Psoas muscle (tissue), 8 donors: ENCODE results near the gene GYG2. TPM values are rescaled to one million over a fixed set of nuclear protein-coding genes. Genes with fewer than 3 reads are reported as not detected.

ENCODE experiments used
- ATAC-seq, 4 donors: fragments of 200-7000 bp; cut with Tn5 transposase; one replicate each; pipeline ENCODE4 v1.9.1; 2020; ENCODE audit warnings: moderate library complexity in 3 of 4, mild to moderate bottlenecking in 2 of 4
- DNase-seq, 2 donors: peaks; one replicate each; pipeline ENCODE4 v3.0.0-alpha.2; 2020
- H3K27ac ChIP-seq: fragments of 200-600 bp; one replicate; pipeline ENCODE4 v1.8.0; 2022
- H3K27me3 ChIP-seq, 3 donors: fragments of 200-600 bp in 1 of 3; one replicate each; pipeline versions ENCODE4 v1.6.1 to v1.8.0; 2013 to 2022; ENCODE audit warnings: low read length in 2 of 3, mild to moderate bottlenecking in 2 of 3, moderate library complexity in 1 of 3; ENCODE audit not compliant: insufficient read depth in 3 of 3
- H3K36me3 ChIP-seq, 2 donors: fragments of 200-600 bp in 1 of 2; one replicate each; pipeline versions ENCODE4 v1.6.1 to v1.8.0; 2013 to 2022; ENCODE audit warnings: low read depth in 1 of 2, mild to moderate bottlenecking in 1 of 2, moderate library complexity in 1 of 2; ENCODE audit not compliant: insufficient read depth in 1 of 2
- H3K4me1 ChIP-seq: fragments of 200-600 bp; one replicate; pipeline ENCODE4 v1.8.0; 2022
- H3K4me3 ChIP-seq: fragments of 200-600 bp; one replicate; pipeline ENCODE4 v1.8.0; 2022; ENCODE audit warnings: mild to moderate bottlenecking
- H3K9me3 ChIP-seq: fragments of 200-600 bp; one replicate; pipeline ENCODE4 v1.8.0; 2022
- CTCF ChIP-seq: fragments of 200-600 bp; IDR thresholded peaks from one replicate; pipeline ENCODE4 v1.8.0; 2022; ENCODE audit warnings: antibody characterized with exemption
- WGBS, 3 donors: extraction: QIAGEN DNeasy Blood & Tissue Kit; methylation state at CpG; one replicate each; pipeline versions ENCODE4 v1.1.6 to v1.1.7; 2013; 5-methylcytosine and 5-hydroxymethylcytosine counted together
- intact Hi-C, 2 donors: fragments of 100-400 bp; cut with DNase I; formaldehyde crosslinking; loops; one replicate each; pipeline versions ENCODE4 v1.11.0 to v1.14.2; 2022
- polyA plus RNA-seq, 3 donors: library from polyadenylated mRNA; stranded (reverse); fragments of 200-250 nt; gene quantifications; one replicate each; pipeline ENCODE4 v1.2.3, GENCODE V29; 2013
- total RNA-seq, 4 donors: library from RNA; stranded (reverse); fragmentation: NEBNext Ultra II Directional in 2 of 4; extraction: Animal tissue kit (Norgen Biotek cat#: 25700) in 2 of 4; gene quantifications; one replicate each; pipeline versions ENCODE4 v1.2.1 to v1.2.4, GENCODE V29; 2021 to 2023
- donor health status: healthy with polysubstance abuse.
- donor health status: DM: no; HTN: no; CAD: no; lungs with moderate emphysema.
- donor health status: Bipolar disorder and iron deficiency.
- donor health status: healthy.
- donor health status: DM: yes; HTN: yes; CAD: no.
- donor health status: DM: no; HTN: no; CAD: no.
- donor health status: DM: no; HTN: no; CAD: no.
- donor health status: DM: yes; HTN: yes; CAD: no.

GYG2 gene
- total and polyA plus RNA-seq, 7 donors: 0.09 to 1.1 (median 0.47) TPM; not detected in 1

- H3K4me1 ChIP-seq: no peaks in the 10 kb centered on the region
- no peak for TF ChIP-seq CTCF
- ATAC-seq (no peak), DNase-seq (no peak)
- intact Hi-C loops: loop anchor here in 1 of 2 donors (1.0 kb wide), 1 partner anchor 32 kb away; no protein-coding TSS in a partner anchor
- no peaks in the 10 kb centered on the region for H3K27me3 ChIP-seq
- H3K27ac ChIP-seq: no peak overlapping the region
- no peaks in the 10 kb centered on the region for H3K9me3 ChIP-seq
- 92 to 98% (median 97%) methylated on average over 2 of the region's 2 CpGs for WGBS, 3 donors
- no peaks in the 10 kb centered on the region for H3K36me3 ChIP-seq
- H3K4me3 ChIP-seq: no peak overlapping the region
Measured at GRCh38 chrX:2855761-2856160, 27.0 kb downstream of the GYG2 start.

- Histone ChIP-seq H3K4me1 (no peaks in the 10 kb centered on the region), H3K4me3 (no peak overlapping the region), H3K36me3 (no peaks in the 10 kb centered on the region), H3K27me3 (no peaks in the 10 kb centered on the region), H3K9me3 (no peaks in the 10 kb centered on the region), H3K27ac (no peak overlapping the region)
- no peak for ATAC-seq
- no peak for TF ChIP-seq CTCF
- WGBS, 3 donors: 86 to 92% (median 87%) methylated on average over 3 of the region's 3 CpGs
- DNase-seq: no peak
- intact Hi-C loops: no loop called here
Measured at GRCh38 chrX:2857566-2857965, 28.8 kb downstream of the GYG2 start.

- intact Hi-C loops: no loop called here
- 87 to 100% (median 89%) methylated on average over 1 of the region's 1 CpG for whole genome bisulfite sequencing, 3 donors
- no peak for DNase-seq
Measured at GRCh38 chrX:2859197-2859797, 30.6 kb downstream of the GYG2 start.

GRCh38 chrX:2862404-2862803, 33.7 kb downstream of the GYG2 start:
- H3K9me3 ChIP-seq: no peaks in the 10 kb centered on the region
- intact Hi-C loops: no loop called here
- WGBS, 3 donors: 73 to 92% (median 79%) methylated on average over 9 of the region's 9 CpGs
- H3K4me3 ChIP-seq: no peak overlapping the region
- TF ChIP-seq CTCF: no peak
- ATAC-seq (no peak), DNase-seq (no peak)
- no peaks in the 10 kb centered on the region for H3K27me3 ChIP-seq
- no peaks in the 10 kb centered on the region for H3K4me1 ChIP-seq
- H3K27ac ChIP-seq: no peak overlapping the region
- no peaks in the 10 kb centered on the region for H3K36me3 ChIP-seq

More at GRCh38 chrX:2859197-2859797, 30.6 kb downstream of the GYG2 start:
- ATAC-seq: no peak
- Histone ChIP-seq H3K4me1 (no peaks in the 10 kb centered on the region), H3K27ac (no peak overlapping the region), H3K9me3 (no peaks in the 10 kb centered on the region), H3K36me3 (no peaks in the 10 kb centered on the region), H3K4me3 (no peak overlapping the region), H3K27me3 (no peaks in the 10 kb centered on the region)
- no peak for TF ChIP-seq CTCF

- no peak for TF ChIP-seq CTCF
- DNase-seq (no peak), ATAC-seq (no peak)
- 43 to 51% (median 44%) methylated on average over 6 of the region's 6 CpGs for WGBS, 3 donors
- no peak overlapping the region for H3K27ac ChIP-seq
- H3K9me3 ChIP-seq: no peaks in the 10 kb centered on the region
- no peak overlapping the region for H3K4me3 ChIP-seq
- H3K36me3 ChIP-seq: no peaks in the 10 kb centered on the region
- no peaks in the 10 kb centered on the region for H3K4me1 ChIP-seq
- intact Hi-C loops: no loop called here
- no peaks in the 10 kb centered on the region for H3K27me3 ChIP-seq
Measured at GRCh38 chrX:2863646-2864045, 34.9 kb downstream of the GYG2 start.
